Ishikawa (cell line): ENCODE data around the gene CD248.

ENCODE experiments used
- CEBPB ChIP-seq: IDR thresholded peaks from 2 replicates; pipeline ENCODE4 v1.6.1; 2012
- CREB1 ChIP-seq: IDR thresholded peaks from 2 replicates; pipeline ENCODE4 v1.6.1; 2012; ENCODE audit warnings: low read depth
- EGR1 ChIP-seq: IDR thresholded peaks from 2 replicates; pipeline ENCODE4 v1.6.1; 2012
- EP300 ChIP-seq: IDR thresholded peaks from 2 replicates; pipeline ENCODE4 v1.6.1; 2012; ENCODE audit warnings: borderline replicate concordance
- FOXM1 ChIP-seq: IDR thresholded peaks from 2 replicates; pipeline ENCODE4 v1.6.1; 2012; ENCODE audit warnings: low read depth, borderline replicate concordance
- MAX ChIP-seq: IDR thresholded peaks from 2 replicates; pipeline ENCODE4 v1.6.1; 2012
- NFIC ChIP-seq: IDR thresholded peaks from 2 replicates; pipeline ENCODE4 v1.6.1; 2012
- RAD21 ChIP-seq: IDR thresholded peaks from 2 replicates; pipeline ENCODE4 v1.6.1; 2012; ENCODE audit warnings: low read depth
- REST ChIP-seq: IDR thresholded peaks from 2 replicates; pipeline ENCODE4 v1.6.1; 2012; ENCODE audit warnings: low read depth, mild to moderate bottlenecking
- TAF1 ChIP-seq: IDR thresholded peaks from 2 replicates; pipeline ENCODE4 v1.6.1; 2012; ENCODE audit warnings: low read depth, mild to moderate bottlenecking
- TCF12 ChIP-seq: IDR thresholded peaks from 2 replicates; pipeline ENCODE4 v1.6.1; 2012; ENCODE audit warnings: low read depth
- TEAD4 ChIP-seq: IDR thresholded peaks from 2 replicates; pipeline ENCODE4 v1.6.1; 2012
- USF1 ChIP-seq: IDR thresholded peaks from 2 replicates; pipeline ENCODE4 v1.6.1; 2012
- YY1 ChIP-seq: IDR thresholded peaks from 2 replicates; pipeline ENCODE4 v1.6.1; 2012; ENCODE audit warnings: low read depth
- ZBTB7A ChIP-seq: IDR thresholded peaks from 2 replicates; pipeline ENCODE4 v1.6.1; 2012; ENCODE audit warnings: low read depth

Gene CD248

GRCh38 chr11:66292543-66293332, 24.1 kb downstream of the CD248 start:
- no peak for TF ChIP-seq RAD21
- TF ChIP-seq REST = no peak
- TF ChIP-seq FOXM1 = no peak
- no peak for TF ChIP-seq EP300
- no peak for TF ChIP-seq CEBPB
- no peak for TF ChIP-seq TEAD4
- no peak for TF ChIP-seq ZBTB7A
- TF ChIP-seq NFIC = no peak
- no peak for TF ChIP-seq YY1
- TF ChIP-seq EGR1 = no peak
- no peak for TF ChIP-seq CREB1
- TF ChIP-seq USF1 = no peak
- no peak for TF ChIP-seq TAF1
- TF ChIP-seq TCF12 = no peak
- TF ChIP-seq MAX = no peak

- TF ChIP-seq ZBTB7A (peak; percentile 50; the same call in 1 of the 2 replicates), REST (0 out of 2 replicates have a peak, but pooled peaks have one; percentile 23), CREB1 (no peak)
These were observed 24.9 kb downstream of the CD248 start, which contains the start of gene TMEM151A for GRCh38 chr11:66291706-66292542. Gene TMEM151A, plus strand, starts transcription at chr11:66291894. Its CDS starts 120 bp downstream, at chr11:66292014.

DNA sequence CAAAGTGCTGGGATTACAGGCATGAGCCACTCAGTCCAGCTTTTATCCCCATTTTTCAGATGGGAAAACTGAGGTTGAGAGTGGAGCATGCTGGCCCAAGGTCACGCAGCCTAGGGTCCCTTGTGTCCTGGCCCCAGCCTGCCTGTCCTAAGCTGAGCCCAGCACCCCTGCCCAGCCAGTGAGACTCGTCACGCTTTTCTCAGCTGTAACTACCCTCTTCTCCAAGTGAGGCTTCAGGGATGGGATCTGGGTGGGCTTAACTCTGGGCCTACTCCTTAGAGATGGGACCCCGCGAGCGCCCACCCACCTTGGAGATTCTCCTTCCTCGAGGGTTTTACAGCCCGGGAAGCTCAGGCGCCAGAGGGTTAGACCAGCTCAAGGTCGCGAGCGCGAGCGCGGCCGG, 25.5 kb downstream of the CD248 start:
- 0 out of 2 replicates have a peak, but pooled peaks have one; percentile 20 for TF ChIP-seq ZBTB7A
- no peak for TF ChIP-seq FOXM1
- no peak for TF ChIP-seq TCF12

DNA sequence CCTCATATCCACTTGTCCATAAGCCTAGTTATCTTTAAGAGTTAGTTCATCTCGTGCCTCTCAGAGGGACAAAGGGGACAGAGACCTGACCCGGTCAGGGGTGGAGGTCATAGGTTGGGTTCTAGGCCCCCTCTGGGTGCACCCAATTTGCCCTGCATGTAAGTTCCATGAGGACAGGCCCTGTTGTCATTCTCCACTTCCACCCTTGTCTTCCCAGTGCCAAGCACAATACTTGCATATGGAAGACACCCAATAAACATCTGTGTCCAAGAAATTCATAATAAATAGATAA, 26.6 kb downstream of the CD248 start:
- no peak for TF ChIP-seq USF1
- TF ChIP-seq TEAD4 = no peak
- TF ChIP-seq CREB1 = no peak
- no peak for TF ChIP-seq MAX
- TF ChIP-seq YY1 = no peak
- TF ChIP-seq ZBTB7A = no peak
- TF ChIP-seq RAD21 = no peak
- no peak for TF ChIP-seq EP300
- no peak for TF ChIP-seq FOXM1
- TF ChIP-seq TCF12 = no peak

DNA sequence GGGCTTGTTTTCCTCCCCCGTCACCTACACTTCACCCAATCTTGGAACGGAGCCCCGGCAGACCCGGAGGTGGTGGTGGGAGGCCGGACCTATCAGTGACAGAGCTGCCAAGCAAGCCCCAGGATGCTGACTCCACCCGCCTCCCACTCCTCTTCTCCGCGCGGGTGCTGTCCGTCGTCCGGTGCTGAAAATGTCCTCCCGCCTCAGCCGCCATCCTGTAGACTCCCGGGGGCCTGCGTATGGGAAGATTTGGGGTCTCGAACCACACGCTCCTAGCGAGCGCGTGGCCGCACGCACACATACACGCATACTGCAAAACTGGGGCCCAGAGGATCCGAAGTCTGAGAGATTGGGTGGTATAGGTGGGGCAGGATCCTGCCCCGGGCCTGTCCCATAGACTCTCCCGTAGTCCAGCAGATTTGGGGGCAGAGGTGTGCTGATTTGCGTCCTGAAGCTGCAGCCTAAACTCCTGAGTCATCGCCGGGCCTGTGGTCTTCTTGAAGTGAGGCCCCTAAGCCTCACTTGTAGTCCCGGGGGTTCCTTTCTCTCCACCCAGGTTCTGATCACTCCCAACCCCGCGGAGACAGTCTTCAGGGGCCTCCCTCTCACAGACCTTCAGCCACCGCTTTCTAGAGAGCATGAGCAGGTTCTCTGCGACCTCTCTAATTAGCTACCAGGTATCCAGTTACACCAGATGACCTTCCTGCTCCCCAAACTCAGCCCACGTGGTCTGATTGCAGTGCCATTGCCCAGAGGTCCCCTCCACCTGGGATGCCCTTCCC, 27.1 kb downstream of the CD248 start:
- 0 out of 2 replicates have a peak, but pooled peaks have one; percentile 59 for TF ChIP-seq YY1
- peak; percentile 11; the same call in 1 of the 2 replicates for TF ChIP-seq MAX
- TF ChIP-seq FOXM1 = no peak
- TF ChIP-seq EGR1 = peak; percentile 57; the same call in 1 of the 2 replicates
- TF ChIP-seq ZBTB7A = peak; percentile 89
- TF ChIP-seq REST = peak; percentile 99
